CD4-positive, alpha-beta T cell treated with Interleukin-15 for 1 hour (primary cell): ENCODE data around the gene SLC35B1.

Source experiments
- DNase-seq: peaks from one replicate; pipeline ENCODE4 v3.0.0-alpha.2; 2020

SLC35B1 gene

GRCh38 chr17:49707608-49708514, at the start of gene SLC35B1:
Gene SLC35B1, minus strand, starts transcription at chr17:49707964. Its CDS starts 131 bp downstream, at chr17:49707833.
- DNase-seq = peak; percentile 99

GRCh38 chr17:49757151-49757777, 49.5 kb upstream of the SLC35B1 start:
- no peak for DNase-seq

- no peak for DNase-seq
Measured at GRCh38 chr17:49756323-49757150, 48.8 kb upstream of the SLC35B1 start.

- DNase-seq = no peak
Measured at GRCh38 chr17:49755663-49756283, 48.0 kb upstream of the SLC35B1 start.

- no peak for DNase-seq
Measured at GRCh38 chr17:49753959-49754391, 46.2 kb upstream of the SLC35B1 start.

GRCh38 chr17:49752508-49752907, 44.7 kb upstream of the SLC35B1 start:
- DNase-seq = no peak

GRCh38 chr17:49749730-49750129, 42.0 kb upstream of the SLC35B1 start:
- DNase-seq = no peak

- DNase-seq = peak; percentile 64
Measured at GRCh38 chr17:49748791-49749190, 41.0 kb upstream of the SLC35B1 start.

- no peak for DNase-seq
Measured at GRCh38 chr17:49748223-49748622, 40.5 kb upstream of the SLC35B1 start.

GRCh38 chr17:49747632-49748031, 39.9 kb upstream of the SLC35B1 start:
- DNase-seq = no peak

- DNase-seq = peak; percentile 34
Measured at GRCh38 chr17:49746791-49747490, 39.2 kb upstream of the SLC35B1 start.

- no peak for DNase-seq
Measured at GRCh38 chr17:49745175-49746139, 37.7 kb upstream of the SLC35B1 start.

- DNase-seq = no peak
Measured at GRCh38 chr17:49742166-49742638, 34.4 kb upstream of the SLC35B1 start.

- no peak for DNase-seq
Measured at GRCh38 chr17:49741692-49742076, 33.9 kb upstream of the SLC35B1 start.

GRCh38 chr17:49741009-49741691, 33.4 kb upstream of the SLC35B1 start:
- no peak for DNase-seq

- DNase-seq = peak; percentile 97
Measured at GRCh38 chr17:49739641-49740271, 32.0 kb upstream of the SLC35B1 start.

- no peak for DNase-seq
Measured at GRCh38 chr17:49738456-49739163, 30.8 kb upstream of the SLC35B1 start.

GRCh38 chr17:49734515-49735490, 27.0 kb upstream of the SLC35B1 start:
- DNase-seq = no peak
